ENCODE measurements around the gene KCNQ1. TPM values are rescaled to one million over a fixed set of nuclear protein-coding genes. Genes with fewer than 3 reads are reported as not detected.

Gene KCNQ1
- total and polyA plus RNA-seq, 2 donors (not counting 3 experiments of a cell fraction or from before 2014, with no cell fraction given): 0.07 to 0.09 TPM

- H3K79me2 ChIP-seq (ENCODE audit: control insufficient read depth, insufficient read depth, low read length): peaks cover 9% of the 10 kb centered on the region
- H3K27me3 ChIP-seq (ENCODE audit: control insufficient read depth in 2 of 2, insufficient read depth in 2 of 2, low read length in 2 of 2): no peaks in the 10 kb centered on the region
- dilution Hi-C loops (cut with MboI; ENCODE audit: extremely low pct_ligation_motif_present, low sequenced_read_pairs) (no loop called here), intact Hi-C loops (cut with micrococcal nuclease) (no loop called here)
- no peak overlapping the region for H2AFZ ChIP-seq (ENCODE audit: low read depth, low read length)
- no peak for DNase-seq (ENCODE audit: low read depth, low spot score)
- no peak overlapping the region for H3K27ac ChIP-seq (ENCODE audit: insufficient read depth, low read depth, low read length)
- no peak overlapping the region for H3K4me3 ChIP-seq (replicated peaks in 1 of 3; ENCODE audit: insufficient read depth in 1 of 3, low read depth in 1 of 3, low read length in 3 of 3)
- POLR2A ChIA-PET: no interaction called here
- no peaks in the 10 kb centered on the region for H3K9me1 ChIP-seq (replicated peaks; ENCODE audit: control insufficient read depth, extremely low read depth, insufficient read depth, low read length)
- BruUV-seq (replicated peaks): no TSS peak
- TF ChIP-seq EZH2 (IDR thresholded peaks at IDR 0.05; ENCODE audit: borderline replicate concordance, low read depth, low read length, severe bottlenecking) (no peak), JUN (IDR thresholded peaks at IDR 0.05; ENCODE audit: borderline replicate concordance, insufficient read depth, insufficient read length, low read depth) (no peak), CTCF (IDR thresholded peaks at IDR 0.05; ENCODE audit: extremely low read depth in 1 of 2, insufficient read depth in 1 of 2, low read depth in 1 of 2, low read length in 2 of 2) (no peak), MAX (IDR thresholded peaks at IDR 0.05; ENCODE audit: insufficient read depth, insufficient read length) (no peak)
- no peaks in the 10 kb centered on the region for H3K4me1 ChIP-seq (ENCODE audit: control insufficient read depth, extremely low read depth, insufficient read depth, low read length)
- H3K36me3 ChIP-seq (ENCODE audit: control insufficient read depth in 2 of 2, extremely low read depth in 1 of 2, insufficient read depth in 2 of 2, low read length in 2 of 2): peaks cover 0 to 2% of the 10 kb centered on the region in 2 experiments
- no peak overlapping the region for H3K4me2 ChIP-seq (ENCODE audit: insufficient read depth, low read length)
- no peaks in the 10 kb centered on the region for H4K20me1 ChIP-seq (replicated peaks; ENCODE audit: control insufficient read depth, extremely low read depth, insufficient read depth, low read length)
- CTCF ChIA-PET: no interaction called here
- H3K9ac ChIP-seq (replicated peaks; ENCODE audit: extremely low read depth, insufficient read depth, low read length): no peak overlapping the region
- FAIRE-seq: no peak
- no peaks in the 10 kb centered on the region for H3K9me3 ChIP-seq (replicated peaks; ENCODE audit: control insufficient read depth, insufficient read depth, low read length)
Measured at GRCh38 chr11:2685051-2685450, 240.2 kb downstream of the KCNQ1 start.
